ENCODE measurements around the gene MYL9.

DNA sequence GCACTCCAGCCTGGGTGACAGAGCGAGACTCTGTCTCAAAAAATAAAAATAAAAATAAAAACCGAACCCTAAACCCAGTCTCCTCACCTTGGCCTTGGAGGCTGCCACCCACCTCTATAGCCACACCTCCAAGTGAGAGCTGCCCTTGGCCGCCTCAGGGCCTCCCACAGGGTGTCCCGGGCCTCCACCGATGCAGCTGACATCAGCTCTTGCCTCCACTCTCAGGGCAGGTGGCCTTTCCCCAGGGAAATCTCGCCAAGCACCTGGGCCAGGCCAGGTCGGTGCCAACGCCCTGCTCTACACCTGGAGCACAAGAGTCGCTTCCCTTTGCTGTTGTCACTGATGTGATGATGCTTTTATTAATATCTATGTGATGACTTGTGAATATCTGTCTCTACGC, 8.9 kb upstream of the MYL9 start:
- TF ChIP-seq, protein P1, sequence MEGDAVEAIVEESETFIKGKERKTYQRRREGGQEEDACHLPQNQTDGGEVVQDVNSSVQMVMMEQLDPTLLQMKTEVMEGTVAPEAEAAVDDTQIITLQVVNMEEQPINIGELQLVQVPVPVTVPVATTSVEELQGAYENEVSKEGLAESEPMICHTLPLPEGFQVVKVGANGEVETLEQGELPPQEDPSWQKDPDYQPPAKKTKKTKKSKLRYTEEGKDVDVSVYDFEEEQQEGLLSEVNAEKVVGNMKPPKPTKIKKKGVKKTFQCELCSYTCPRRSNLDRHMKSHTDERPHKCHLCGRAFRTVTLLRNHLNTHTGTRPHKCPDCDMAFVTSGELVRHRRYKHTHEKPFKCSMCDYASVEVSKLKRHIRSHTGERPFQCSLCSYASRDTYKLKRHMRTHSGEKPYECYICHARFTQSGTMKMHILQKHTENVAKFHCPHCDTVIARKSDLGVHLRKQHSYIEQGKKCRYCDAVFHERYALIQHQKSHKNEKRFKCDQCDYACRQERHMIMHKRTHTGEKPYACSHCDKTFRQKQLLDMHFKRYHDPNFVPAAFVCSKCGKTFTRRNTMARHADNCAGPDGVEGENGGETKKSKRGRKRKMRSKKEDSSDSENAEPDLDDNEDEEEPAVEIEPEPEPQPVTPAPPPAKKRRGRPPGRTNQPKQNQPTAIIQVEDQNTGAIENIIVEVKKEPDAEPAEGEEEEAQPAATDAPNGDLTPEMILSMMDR (IDR thresholded peaks at IDR 0.05), result no peak
- TF ChIP-seq EZH2 (IDR thresholded peaks at IDR 0.05; ENCODE audit: borderline replicate concordance, insufficient read depth, low read depth, low read length, poor library complexity, severe bottlenecking), result no peak

Data from B cell (primary cell).